H9 (cell line): ENCODE measurements around the gene BMERB1. TPM values are rescaled to one million over a fixed set of nuclear protein-coding genes. Genes with fewer than 3 reads are reported as not detected.

ENCODE experiments used
- DNase-seq: peaks from one replicate; pipeline ENCODE4 v3.0.0-alpha.2; 2017
- H2AFZ ChIP-seq: one replicate; pipeline ENCODE4 v1.6.1; 2013; ENCODE audit warnings: mild to moderate bottlenecking, low read length, control low read depth, moderate library complexity
- H2AK5ac ChIP-seq: 2 replicates; pipeline ENCODE4 v1.6.1; 2013; ENCODE audit warnings: low read length, control low read depth, mixed read lengths; ENCODE audit not compliant: insufficient read length
- H2BK120ac ChIP-seq: one replicate; pipeline ENCODE4 v1.6.1; 2013; ENCODE audit warnings: low read depth, mild to moderate bottlenecking, low read length, control low read depth, inconsistent platforms; ENCODE audit not compliant: poor library complexity, severe bottlenecking
- H2BK12ac ChIP-seq: 2 replicates; pipeline ENCODE4 v1.6.1; 2013; ENCODE audit warnings: low read length, control low read depth, mixed read lengths, low read depth; ENCODE audit not compliant: insufficient read length
- H2BK15ac ChIP-seq: 2 replicates; pipeline ENCODE4 v1.6.1; 2013; ENCODE audit warnings: low read depth, low read length, control low read depth
- H2BK20ac ChIP-seq: one replicate; pipeline ENCODE4 v1.6.1; 2013; ENCODE audit warnings: low read depth, mild to moderate bottlenecking, low read length, control low read depth, inconsistent platforms; ENCODE audit not compliant: poor library complexity, severe bottlenecking
- H2BK5ac ChIP-seq: 2 replicates; pipeline ENCODE4 v1.6.1; 2013; ENCODE audit warnings: low read length, control low read depth, mixed read lengths; ENCODE audit not compliant: insufficient read length
- H3K14ac ChIP-seq: 2 replicates; pipeline ENCODE4 v1.6.1; 2013; ENCODE audit warnings: low read length, control low read depth; ENCODE audit not compliant: insufficient read depth
- H3K18ac ChIP-seq: 2 replicates; pipeline ENCODE4 v1.6.1; 2013; ENCODE audit warnings: low read depth, mild to moderate bottlenecking, mixed read lengths, low read length, control low read depth; ENCODE audit not compliant: insufficient read length
- H3K23ac ChIP-seq: 2 replicates; pipeline ENCODE4 v1.6.1; 2013; ENCODE audit warnings: low read length, control low read depth, mixed read lengths, low read depth; ENCODE audit not compliant: insufficient read length
- H3K23me2 ChIP-seq: 2 replicates; pipeline ENCODE4 v1.6.1; 2013; ENCODE audit warnings: low read depth, mild to moderate bottlenecking, mixed read lengths, low read length, control low read depth; ENCODE audit not compliant: insufficient read length, poor library complexity, severe bottlenecking
- H3K27ac ChIP-seq: 2 replicates; pipeline ENCODE4 v1.5.1; 2013; ENCODE audit warnings: low read length, control low read depth, mixed read lengths, low read depth; ENCODE audit not compliant: insufficient read length
- H3K27me3 ChIP-seq: 2 replicates; pipeline ENCODE4 v1.6.1; 2013; ENCODE audit warnings: low read length, control low read depth, inconsistent platforms; ENCODE audit not compliant: insufficient read depth
- H3K4ac ChIP-seq: 2 replicates; pipeline ENCODE4 v1.6.1; 2013; ENCODE audit warnings: low read depth, mild to moderate bottlenecking, control low read depth, inconsistent platforms, low read length, moderate library complexity
- H3K4me1 ChIP-seq: 2 replicates; pipeline ENCODE4 v1.6.1; 2013; ENCODE audit warnings: low read length, control low read depth, inconsistent platforms; ENCODE audit not compliant: insufficient read depth
- H3K4me2 ChIP-seq: 2 replicates; pipeline ENCODE4 v1.6.1; 2013; ENCODE audit warnings: low read length, control low read depth, mixed read lengths; ENCODE audit not compliant: insufficient read length, insufficient read depth
- H3K56ac ChIP-seq: 2 replicates; pipeline ENCODE4 v1.6.1; 2013; ENCODE audit warnings: low read depth, mild to moderate bottlenecking, mixed read lengths, low read length, control low read depth; ENCODE audit not compliant: insufficient read length
- H3K79me1 ChIP-seq: 2 replicates; pipeline ENCODE4 v1.6.1; 2013; ENCODE audit warnings: low read depth, mild to moderate bottlenecking, moderate library complexity, low read length, control low read depth, inconsistent platforms; ENCODE audit not compliant: insufficient read depth, poor library complexity, severe bottlenecking
- H3K79me2 ChIP-seq: 2 replicates; pipeline ENCODE4 v1.6.1; 2013; ENCODE audit warnings: low read length, control low read depth, inconsistent platforms; ENCODE audit not compliant: insufficient read depth
- H3K9ac ChIP-seq: 2 replicates; pipeline ENCODE4 v1.6.1; 2013; ENCODE audit warnings: low read length, control low read depth, mixed read lengths; ENCODE audit not compliant: insufficient read length; ENCODE audit errors: extremely low read depth
- H3K9me3 ChIP-seq: one replicate; pipeline ENCODE4 v1.6.1; 2013; ENCODE audit warnings: low read depth, low read length, inconsistent platforms; ENCODE audit not compliant: control insufficient read depth
- H3T11ph ChIP-seq: one replicate; pipeline ENCODE4 v1.6.1; 2013; ENCODE audit warnings: mild to moderate bottlenecking, low read length, control low read depth, inconsistent platforms
- H4K20me1 ChIP-seq: one replicate; pipeline ENCODE4 v1.6.1; 2013; ENCODE audit not compliant: control insufficient read depth, insufficient read length, insufficient read depth
- H4K5ac ChIP-seq: 2 replicates; pipeline ENCODE4 v1.6.1; 2013; ENCODE audit warnings: low read depth, mild to moderate bottlenecking, mixed read lengths, low read length, control low read depth; ENCODE audit not compliant: insufficient read length
- H4K8ac ChIP-seq: replicated peaks from 2 replicates; pipeline ENCODE4 v1.6.1; 2013; ENCODE audit warnings: low read length, control low read depth, mixed read lengths, low read depth; ENCODE audit not compliant: insufficient read length
- H4K91ac ChIP-seq: 2 replicates; pipeline ENCODE4 v1.6.1; 2013; ENCODE audit warnings: low read depth, mild to moderate bottlenecking, moderate library complexity, mixed read lengths, low read length, control low read depth; ENCODE audit not compliant: insufficient read length
- H3K27ac Mint-ChIP-seq, 3 experiments: 2 replicates in 2 of 3; 3 replicates in 1 of 3; pipeline ENCODE4 v1.8.0; 2020 to 2021; ENCODE audit warnings: mixed read lengths in 3 of 3, mild to moderate bottlenecking in 1 of 3, moderate library complexity in 1 of 3
- H3K27me3 Mint-ChIP-seq: 2 replicates; pipeline ENCODE4 v1.8.0; 2021; ENCODE audit warnings: low read depth, mild to moderate bottlenecking, moderate library complexity, mixed read lengths
- H3K36me3 Mint-ChIP-seq, 3 experiments: 2 replicates in 2 of 3; 3 replicates in 1 of 3; pipeline ENCODE4 v1.8.0; 2020 to 2021; ENCODE audit warnings: low read depth in 3 of 3, mixed read lengths in 3 of 3; ENCODE audit not compliant: insufficient read depth in 1 of 3
- H3K4me1 Mint-ChIP-seq, 2 experiments: 2 replicates each; pipeline ENCODE4 v1.8.0; 2020; ENCODE audit warnings: mixed read lengths in 2 of 2
- H3K4me3 Mint-ChIP-seq, 2 experiments: 2 replicates in 1 of 2; 3 replicates in 1 of 2; pipeline ENCODE4 v1.8.0; 2020 to 2021; ENCODE audit warnings: mild to moderate bottlenecking in 2 of 2, mixed read lengths in 2 of 2, moderate library complexity in 1 of 2
- H3K9me3 Mint-ChIP-seq, 2 experiments: 2 replicates in 1 of 2; 3 replicates in 1 of 2; pipeline ENCODE4 v1.8.0; 2020; ENCODE audit warnings: mild to moderate bottlenecking in 2 of 2, mixed read lengths in 2 of 2, moderate library complexity in 1 of 2
- CTCF ChIP-seq: fragments of 200-600 bp; sonication (generic); conservative IDR thresholded peaks from 3 replicates; pipeline ENCODE4 v1.8.0; 2021; ENCODE audit warnings: antibody characterized with exemption, mild to moderate bottlenecking
- WGBS: extraction: QIAGEN DNeasy Blood & Tissue Kit; methylation state at CpG from one replicate; pipeline ENCODE4 v1.1.7; 2013; ENCODE audit warnings: missing lambda C conversion rate, low lambda C conversion rate, mixed read lengths; ENCODE audit not compliant: insufficient read length; ENCODE audit errors: extremely low coverage; 5-methylcytosine and 5-hydroxymethylcytosine counted together
- total RNA-seq: library from RNA; stranded (reverse); gene quantifications from 2 replicates; pipeline ENCODE4 v1.2.1, GENCODE V29; 2021

The BMERB1 gene
- total RNA-seq, 1 experiment from 2014 or later = 19.5 TPM

DNA sequence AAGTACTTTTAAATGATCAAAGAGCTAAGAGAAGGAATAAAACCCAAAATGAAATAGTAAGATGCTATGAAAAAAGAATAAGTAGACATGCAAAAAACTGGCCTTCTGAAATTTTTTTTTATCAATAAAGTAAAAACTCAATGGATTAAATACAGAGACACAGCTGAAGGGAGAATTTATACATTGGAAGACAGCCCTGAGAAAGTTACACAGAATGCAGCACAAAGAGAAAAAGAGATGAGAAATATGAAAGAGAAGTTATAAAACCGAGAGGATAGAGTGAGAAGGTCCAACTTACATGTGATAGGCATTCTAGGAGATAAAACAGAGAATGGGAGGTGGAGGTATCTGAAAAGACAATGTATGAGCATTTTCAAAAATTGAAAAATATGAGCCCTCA, 151.6 kb downstream of the BMERB1 start:
- no peak overlapping the region for H2BK120ac ChIP-seq
- DNase-seq = no peak
- Mint-ChIP-seq H3K4me1 (no peaks in the 10 kb centered on the region), H3K9me3 (peaks cover 25% of the 10 kb centered on the region in 2 experiments), H3K27me3 (no peaks in the 10 kb centered on the region), H3K4me3 (no peak overlapping the region), H3K27ac (no peak overlapping the region), H3K36me3 (peaks cover 56 to 77% (median 60%) of the 10 kb centered on the region in 3 experiments)
- H3K14ac ChIP-seq = no peak overlapping the region
- no peaks in the 10 kb centered on the region for H3K79me1 ChIP-seq
- H3K4ac ChIP-seq = no peak overlapping the region
- H3K27me3 ChIP-seq = no peaks in the 10 kb centered on the region
- H4K8ac ChIP-seq = no peak overlapping the region
- H2BK15ac ChIP-seq = no peak overlapping the region
- no CpG with 5 or more reads among the region's 1 CpG for WGBS
- no peak overlapping the region for H3K27ac ChIP-seq
- TF ChIP-seq CTCF = no peak
- no peaks in the 10 kb centered on the region for H3K4me1 ChIP-seq
- H4K91ac ChIP-seq = no peak overlapping the region
- no peak overlapping the region for H4K5ac ChIP-seq
- H3T11ph ChIP-seq = no peak overlapping the region
- no peak overlapping the region for H3K9ac ChIP-seq
- H3K4me2 ChIP-seq = no peak overlapping the region
- no peak overlapping the region for H2BK20ac ChIP-seq
- no peak overlapping the region for H2AK5ac ChIP-seq
- H3K56ac ChIP-seq = no peak overlapping the region
- H4K20me1 ChIP-seq = no peaks in the 10 kb centered on the region
- H2BK5ac ChIP-seq = no peak overlapping the region
- H3K9me3 ChIP-seq = peaks cover 6% of the 10 kb centered on the region
- no peak overlapping the region for H2AFZ ChIP-seq
- H3K18ac ChIP-seq = no peak overlapping the region
- no peaks in the 10 kb centered on the region for H3K79me2 ChIP-seq
- H2BK12ac ChIP-seq = no peak overlapping the region
- no peak overlapping the region for H3K23ac ChIP-seq
- H3K23me2 ChIP-seq = no peaks in the 10 kb centered on the region
